CD4-positive, alpha-beta T cell (primary cell): ENCODE results near the gene HOXC9. TPM values are rescaled to one million over a fixed set of nuclear protein-coding genes. Genes with fewer than 3 reads are reported as not detected.

Experiments
- ATAC-seq: fragments of 200-7000 bp; cut with Tn5 transposase; one replicate; pipeline ENCODE4 v1.10.0; 2022; ENCODE audit warnings: mild to moderate bottlenecking; ENCODE audit not compliant: poor library complexity
- CTCF ChIA-PET: fragments of 350-600 bp; sonication (Branson Sonifier 250); formaldehyde crosslinking; loops from one replicate; lab custom pipeline; 2021; ENCODE audit warnings: antibody characterized with exemption, inconsistent platforms; lab: Charles Lee
- POLR2A ChIA-PET: fragments of 350-600 bp; sonication (Branson Sonifier 250); formaldehyde crosslinking; loops from one replicate; lab custom pipeline; 2021; ENCODE audit warnings: antibody characterized with exemption, inconsistent platforms; lab: Charles Lee
- DNase-seq, 14 experiments: peaks; one replicate each; pipeline ENCODE4 v3.0.0-alpha.2; 2013 to 2020; ENCODE audit warnings: mixed read lengths in 2 of 14
- H3K27ac ChIP-seq, 2 donors: one replicate each; pipeline versions ENCODE4 v1.5.1 to v1.7.0; 2013; ENCODE audit warnings: low read length in 2 of 2, low read depth in 1 of 2, mild to moderate bottlenecking in 1 of 2
- H3K27me3 ChIP-seq, 2 experiments: 1 replicate in 1 of 2; 2 replicates in 1 of 2; pipeline versions ENCODE4 v1.6.1 to v1.7.0; 2013; ENCODE audit warnings: low read length in 2 of 2, control low read depth in 1 of 2, mild to moderate bottlenecking in 1 of 2, moderate library complexity in 1 of 2; ENCODE audit not compliant: insufficient read depth in 2 of 2, control insufficient read depth in 1 of 2
- H3K36me3 ChIP-seq: one replicate; pipeline ENCODE4 v1.6.1; 2013; ENCODE audit warnings: low read length, control low read depth; ENCODE audit not compliant: insufficient read depth
- H3K4me1 ChIP-seq: one replicate; pipeline ENCODE4 v1.6.1; 2013; ENCODE audit warnings: low read length, control low read depth; ENCODE audit not compliant: insufficient read depth
- H3K4me3 ChIP-seq: one replicate; pipeline ENCODE4 v1.5.1; 2013; ENCODE audit warnings: mild to moderate bottlenecking, low read length, moderate library complexity
- H3K9me3 ChIP-seq, 2 experiments: 1 replicate in 1 of 2; 2 replicates in 1 of 2; pipeline versions ENCODE4 v1.6.1 to v1.7.0; 2013; ENCODE audit warnings: low read length in 2 of 2, mild to moderate bottlenecking in 2 of 2, control low read depth in 1 of 2, moderate library complexity in 1 of 2; ENCODE audit not compliant: control insufficient read depth in 1 of 2, insufficient read depth in 1 of 2
- H3K27ac Mint-ChIP-seq: one replicate; pipeline ENCODE4 v1.8.0; 2020; ENCODE audit warnings: mixed read lengths
- H3K27me3 Mint-ChIP-seq: one replicate; pipeline ENCODE4 v1.8.0; 2021; ENCODE audit warnings: mixed read lengths
- H3K36me3 Mint-ChIP-seq: one replicate; pipeline ENCODE4 v1.8.0; 2021; ENCODE audit warnings: low read depth, mixed read lengths
- H3K4me1 Mint-ChIP-seq: one replicate; pipeline ENCODE4 v1.8.0; 2021; ENCODE audit warnings: low read depth, mixed read lengths
- H3K4me3 Mint-ChIP-seq: one replicate; pipeline ENCODE4 v1.8.0; 2020; ENCODE audit warnings: mild to moderate bottlenecking, mixed read lengths
- H3K9me3 Mint-ChIP-seq: one replicate; pipeline ENCODE4 v1.8.0; 2020; ENCODE audit warnings: mixed read lengths
- CTCF ChIP-seq: fragments of 200-600 bp; IDR thresholded peaks from one replicate; pipeline ENCODE4 v1.8.0; 2022; ENCODE audit warnings: antibody characterized with exemption, mild to moderate bottlenecking
- intact Hi-C, 2 experiments: fragments of 100-400 bp; cut with DNase I in 1 of 2; cut with micrococcal nuclease in 1 of 2; formaldehyde crosslinking; loops; one replicate each; pipeline versions ENCODE4 v1.15.1 to v1.9.0; 2023 to 2025; cut with DNase I, micrococcal nuclease
- total RNA-seq, 174 experiments: library from RNA in 2 of 174; stranded (reverse) in 2 of 174; gene quantifications; one replicate each; pipeline ENCODE4 v1.2.3 and lab custom pipeline; 2021 to 2026

Gene HOXC9
- total RNA-seq, 2 experiments from 2014 or later, result not detected

- no peak for ATAC-seq
- ChIA-PET POLR2A (interaction anchor here (1.3 kb wide), 1 partner anchor 11 kb away, joined by 4 read pairs; no protein-coding TSS in a partner anchor), CTCF (interaction anchor here (0.8 to 2.7 kb wide), 4 partner anchors 9 to 178 kb away, joined by 3 to 8 read pairs (median 4); no protein-coding TSS in a partner anchor)
- intact Hi-C loops, result no loop called here
- Mint-ChIP-seq H3K36me3 (no peaks in the 10 kb centered on the region), H3K4me3 (no peak overlapping the region), H3K27ac (no peak overlapping the region), H3K27me3 (peaks cover 95% of the 10 kb centered on the region), H3K9me3 (no peaks in the 10 kb centered on the region), H3K4me1 (peaks cover 12% of the 10 kb centered on the region)
- H3K9me3 ChIP-seq, result peaks cover 0 to 17% of the 10 kb centered on the region in 2 experiments
- H3K27me3 ChIP-seq, result peaks cover 90 to 95% of the 10 kb centered on the region in 2 experiments
- no peak for TF ChIP-seq CTCF
- no peak overlapping the region for H3K4me3 ChIP-seq
- DNase-seq, result no peak
- peaks cover 9% of the 10 kb centered on the region for H3K4me1 ChIP-seq
- H3K36me3 ChIP-seq, result no peaks in the 10 kb centered on the region
- H3K27ac ChIP-seq, result no peak overlapping the region
Observed at GRCh38 chr12:54022960-54023884, 23.3 kb downstream of the HOXC9 start.

DNA sequence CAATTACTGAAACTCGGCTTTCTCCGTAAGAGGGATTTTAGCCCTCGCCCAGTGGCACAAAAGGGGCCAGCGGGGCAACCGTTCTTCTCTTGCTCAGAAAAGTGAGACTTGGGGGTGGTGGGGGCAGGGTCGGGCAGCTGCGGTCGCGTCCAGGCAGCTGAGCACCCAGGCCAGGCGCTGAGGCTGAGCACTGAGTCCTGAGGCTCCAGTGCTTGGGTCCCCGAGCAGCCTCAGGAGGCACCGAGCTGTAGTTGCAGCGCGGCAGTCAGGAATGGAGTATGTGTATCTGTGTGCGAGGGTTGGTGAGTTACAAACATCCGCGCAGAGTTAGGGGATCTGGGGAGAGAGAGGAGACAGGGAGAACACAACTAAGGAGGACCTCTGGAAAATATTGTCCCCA is 24.2 kb downstream of the HOXC9 start:
- H3K27me3 Mint-ChIP-seq, result peaks cover 99% of the 10 kb centered on the region
- ChIA-PET CTCF (interaction anchor here (1.2 to 2.7 kb wide), 3 partner anchors 19 to 177 kb away, joined by 4 to 8 read pairs (median 5); no protein-coding TSS in a partner anchor), POLR2A (interaction anchor here (1.3 kb wide), 1 partner anchor 10 kb away, joined by 4 read pairs; no protein-coding TSS in a partner anchor)
- no peak overlapping the region for H3K4me3 Mint-ChIP-seq
- Histone ChIP-seq H3K4me3 (no peak overlapping the region), H3K27ac (no peak overlapping the region), H3K4me1 (peaks cover 12% of the 10 kb centered on the region), H3K36me3 (no peaks in the 10 kb centered on the region), H3K9me3 (peaks cover 0 to 11% of the 10 kb centered on the region in 2 experiments), H3K27me3 (peaks cover 92 to 97% of the 10 kb centered on the region in 2 experiments)
- DNase-seq, result no peak
- no peaks in the 10 kb centered on the region for H3K9me3 Mint-ChIP-seq
- no peak for ATAC-seq
- intact Hi-C loops, result no loop called here
- H3K36me3 Mint-ChIP-seq, result no peaks in the 10 kb centered on the region
- no peak overlapping the region for H3K27ac Mint-ChIP-seq
- peaks cover 18% of the 10 kb centered on the region for H3K4me1 Mint-ChIP-seq
- TF ChIP-seq CTCF, result no peak

DNA sequence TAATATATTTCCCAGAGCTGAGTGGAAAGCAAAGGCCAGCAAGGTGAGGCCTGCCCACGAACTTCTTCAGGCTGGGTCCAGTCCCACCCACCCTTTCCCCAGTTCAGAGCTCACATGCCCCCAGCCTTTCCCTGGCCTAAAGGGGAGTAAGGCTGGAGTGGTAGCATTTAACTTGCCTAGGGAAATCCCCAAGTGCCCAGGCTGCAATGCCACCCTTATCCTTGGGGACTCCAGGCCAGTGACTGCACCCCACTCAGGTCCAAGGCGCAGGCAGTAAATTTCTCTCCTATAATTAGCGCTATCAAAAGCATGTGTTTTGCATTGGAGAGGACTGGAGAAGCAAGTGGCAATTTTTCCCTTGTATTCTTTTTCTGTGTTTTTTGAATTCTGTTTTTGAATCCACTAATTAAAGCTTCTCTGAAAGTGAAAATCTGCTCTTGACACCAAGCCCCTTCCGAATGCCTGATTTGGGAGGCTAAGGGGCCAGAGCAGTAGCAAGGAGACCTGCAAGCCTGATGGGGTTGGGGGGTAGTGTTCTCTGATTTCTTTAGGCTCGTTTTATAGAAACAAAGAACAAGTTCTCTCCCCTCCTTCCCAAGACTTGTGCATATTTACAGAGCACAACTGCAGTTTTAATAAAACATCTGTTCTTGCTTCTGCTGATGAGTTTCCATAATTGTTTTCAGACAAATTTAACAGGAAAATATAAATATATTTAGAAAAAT is 24.8 kb downstream of the HOXC9 start:
- Histone ChIP-seq H3K27me3 (peaks cover 91 to 97% of the 10 kb centered on the region in 2 experiments), H3K27ac (no peak overlapping the region), H3K9me3 (peaks cover 0 to 9% of the 10 kb centered on the region in 2 experiments), H3K36me3 (no peaks in the 10 kb centered on the region), H3K4me3 (no peak overlapping the region), H3K4me1 (peaks cover 17% of the 10 kb centered on the region)
- Mint-ChIP-seq H3K36me3 (no peaks in the 10 kb centered on the region), H3K4me1 (peaks cover 23% of the 10 kb centered on the region), H3K27me3 (peaks cover 100% of the 10 kb centered on the region), H3K4me3 (no peak overlapping the region), H3K9me3 (no peaks in the 10 kb centered on the region), H3K27ac (no peak overlapping the region)
- no peak for TF ChIP-seq CTCF
- ATAC-seq (no peak), DNase-seq (no peak)
- POLR2A ChIA-PET, result interaction anchor here (0.9 kb wide), 1 partner anchor 165 kb away, joined by 3 read pairs; no protein-coding TSS in a partner anchor
- CTCF ChIA-PET, result interaction anchor here (1.2 to 2.7 kb wide), 4 partner anchors 19 to 177 kb away, joined by 4 to 8 read pairs (median 4); no protein-coding TSS in a partner anchor
- intact Hi-C loops, result no loop called here
